Measurements from ENCODE around the gene AMPH.
A peak's percentile ranks its signal among the peaks of the same experiment; 100 is the strongest.
"Not testable (repeated sequence)": the region's sequence is repeated elsewhere in the genome, so short reads cannot be mapped to it uniquely, and the experiment has no call there.

Gene AMPH

DNA sequence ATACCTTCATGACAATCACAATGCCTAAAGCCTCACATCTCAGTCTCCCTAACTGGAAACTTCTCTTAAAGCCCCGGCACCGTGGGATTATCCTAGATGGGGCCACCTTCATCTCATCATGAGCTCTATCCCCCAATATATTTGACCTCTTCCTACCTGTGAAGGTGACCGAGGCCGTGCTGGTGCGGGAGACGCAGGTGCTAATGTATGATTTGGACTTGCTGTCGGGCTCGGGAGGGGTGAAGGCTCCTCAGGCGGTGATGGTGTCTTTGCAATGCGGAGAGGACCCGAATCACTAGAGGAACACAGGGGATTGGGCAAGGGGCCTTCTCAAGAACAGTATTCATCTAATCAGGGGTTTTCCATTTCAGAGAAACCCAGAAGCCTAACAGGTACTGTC is 168.4 kb downstream of the AMPH start:
- no peak for DNase-seq (ENCODE audit: low spot score)

DNA sequence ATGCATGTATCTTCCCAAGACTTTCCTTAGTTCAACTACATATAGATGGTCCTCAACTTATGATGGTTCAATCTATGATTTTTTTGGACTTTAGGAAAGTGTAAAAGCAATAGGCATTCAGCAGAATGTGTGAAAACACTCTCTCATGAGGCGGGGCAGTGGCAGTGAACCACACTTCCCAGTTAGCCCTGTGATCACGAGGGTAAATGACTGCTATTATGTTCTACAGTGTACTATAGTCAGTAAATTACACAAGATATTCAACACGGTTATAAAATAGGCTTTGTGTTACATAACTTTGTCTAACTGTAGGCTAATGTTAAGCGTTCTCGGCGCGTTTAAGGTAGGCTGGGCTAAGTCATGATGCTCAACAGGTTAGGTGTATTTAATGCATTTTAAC is 169.3 kb downstream of the AMPH start:
- no peak for DNase-seq (ENCODE audit: low spot score)

DNA sequence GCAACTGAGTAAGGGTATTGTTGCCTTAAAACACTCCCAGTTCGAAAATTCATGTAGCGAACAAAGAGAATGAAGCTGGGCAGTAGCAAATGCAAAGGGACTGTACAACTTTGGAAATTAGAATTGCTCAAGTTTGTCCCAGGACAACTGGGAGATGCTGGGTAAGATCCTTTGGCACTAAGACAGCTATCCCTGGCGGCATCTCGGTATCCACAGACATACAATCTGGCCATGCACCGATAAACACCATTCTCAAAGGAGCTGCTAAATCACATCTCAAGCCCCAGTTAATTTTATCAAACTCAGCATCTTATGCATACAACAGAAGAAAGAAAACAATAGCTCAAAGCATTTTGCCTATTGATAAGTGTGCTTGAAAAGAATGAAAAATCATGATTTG is 177.3 kb downstream of the AMPH start:
- DNase-seq (ENCODE audit: low spot score), result no peak

DNA sequence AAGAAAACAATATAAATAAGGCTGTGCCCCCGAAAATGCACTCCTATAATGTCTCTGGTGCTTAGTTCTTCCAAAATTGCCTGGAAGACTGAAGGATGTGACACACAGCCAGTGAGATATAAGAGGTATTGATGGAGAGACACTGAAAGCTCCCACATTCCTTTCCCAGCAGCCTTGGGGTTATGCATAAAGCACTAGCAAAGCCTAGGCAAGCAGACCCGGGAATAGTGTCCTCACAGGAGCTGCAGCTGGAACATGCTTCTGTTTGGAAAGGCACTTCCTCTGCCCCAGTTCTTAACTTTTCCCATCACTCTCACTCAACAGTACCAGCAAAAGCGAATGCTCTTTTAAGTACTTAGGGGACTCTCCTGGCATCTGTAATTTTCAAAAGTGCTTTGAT is 178.0 kb downstream of the AMPH start:
- no peak for DNase-seq (ENCODE audit: low spot score)

DNA sequence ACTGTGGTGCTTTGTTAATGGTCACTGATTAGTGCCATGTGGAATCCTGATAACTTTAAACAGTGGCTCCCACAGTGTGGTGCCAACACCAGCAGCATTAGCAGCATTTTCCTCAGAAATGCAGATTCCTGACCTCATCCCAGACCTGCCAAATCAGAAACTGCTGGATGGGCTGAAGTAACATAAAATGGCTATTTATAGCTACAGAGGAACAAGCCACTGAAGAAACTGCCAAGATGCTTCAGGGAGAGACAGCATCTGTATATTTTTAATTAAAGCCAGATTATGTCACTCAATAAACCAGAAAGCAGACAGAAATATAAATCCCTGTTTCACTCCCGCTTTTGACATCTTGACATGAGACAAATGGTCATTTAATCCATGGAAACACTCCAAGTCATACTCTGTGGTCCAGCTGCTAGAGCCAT is 178.5 kb downstream of the AMPH start:
- no peak for DNase-seq (ENCODE audit: low spot score)

DNA sequence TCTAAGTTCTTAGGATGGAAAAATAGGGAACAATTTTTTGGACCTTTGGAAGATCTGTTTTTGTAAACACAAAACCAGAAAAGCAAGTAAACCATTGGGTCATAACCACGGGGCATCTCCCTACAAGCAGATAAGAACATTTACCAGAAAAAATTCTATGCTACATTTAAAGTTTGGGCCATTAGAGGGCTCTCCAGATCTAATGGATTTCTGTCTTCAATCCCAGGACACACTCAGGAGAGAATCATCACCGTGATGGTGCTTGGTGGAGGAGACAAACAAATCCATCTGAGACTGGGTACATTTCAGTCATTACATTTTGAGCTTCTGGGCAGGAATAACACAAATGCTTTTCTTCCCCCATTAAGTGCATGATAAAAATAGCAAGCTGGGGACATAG is 179.3 kb downstream of the AMPH start:
- no peak for DNase-seq (ENCODE audit: low spot score)

DNA sequence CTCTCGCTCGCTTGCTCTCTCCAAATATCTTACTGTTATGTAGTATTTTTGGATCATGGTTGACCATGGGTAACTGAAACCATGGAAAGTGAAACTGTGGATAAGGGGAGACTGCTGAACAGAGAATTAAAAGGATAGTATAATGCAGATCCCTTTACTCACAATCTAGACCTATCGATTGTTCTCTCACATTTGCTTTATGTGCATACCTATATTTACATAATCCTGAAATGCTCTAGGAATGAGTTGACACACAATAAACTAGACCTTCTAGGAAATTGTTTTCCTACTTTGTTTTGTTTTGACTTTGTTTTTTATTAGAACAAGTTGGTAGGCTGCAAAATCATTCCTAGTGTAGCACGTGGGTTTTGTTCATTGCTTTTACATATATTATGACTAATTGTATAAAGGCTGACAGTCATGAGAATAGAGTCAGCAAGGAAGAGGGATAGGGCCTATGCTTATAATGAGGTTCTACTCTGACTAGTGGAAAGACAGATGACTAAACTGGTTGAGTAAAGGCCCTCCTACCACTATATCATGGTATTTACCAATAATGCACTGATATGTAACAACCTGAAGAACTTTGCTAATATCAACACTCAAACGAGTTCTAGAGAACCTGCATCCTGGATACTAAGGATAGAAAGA is 182.5 kb downstream of the AMPH start:
- DNase-seq (ENCODE audit: low spot score), result no peak

DNA sequence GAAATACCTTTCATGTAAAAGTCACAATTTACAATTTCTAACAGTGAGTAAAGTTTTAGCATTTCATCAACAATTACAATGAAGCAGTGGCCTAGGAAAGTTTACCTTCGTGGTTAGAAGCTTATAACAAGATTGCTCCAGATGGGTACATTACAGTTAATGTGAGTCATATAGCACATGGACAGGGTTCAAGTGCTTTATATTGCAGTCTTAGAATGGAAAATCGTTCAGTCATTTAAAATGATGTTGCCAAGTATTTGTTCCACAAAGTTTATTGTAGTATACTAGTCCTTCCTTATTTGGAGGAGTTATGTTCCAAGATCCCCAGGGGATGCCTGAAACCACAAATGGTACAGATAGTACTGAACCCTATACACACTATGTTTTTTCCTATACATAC is 183.1 kb downstream of the AMPH start:
- no peak for DNase-seq (ENCODE audit: low spot score)

DNA sequence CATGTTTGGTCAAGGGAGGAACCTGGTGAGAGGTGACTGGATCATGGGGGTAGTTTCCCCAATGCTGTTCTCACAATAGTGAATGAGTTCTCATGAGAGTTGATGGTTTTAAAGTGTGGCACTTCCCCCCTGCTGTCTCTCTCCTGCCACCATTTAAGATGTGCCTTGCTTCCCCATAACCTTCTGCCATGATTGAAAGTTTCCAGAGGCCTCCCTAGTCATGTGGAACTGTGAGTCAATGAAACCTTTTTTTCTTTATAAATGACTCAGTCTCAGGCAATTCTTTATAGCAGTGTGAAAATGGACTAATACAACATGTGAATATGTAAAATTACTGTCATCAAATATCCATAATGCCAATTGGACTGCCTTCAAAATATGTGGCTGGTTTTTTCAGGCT is 192.2 kb downstream of the AMPH start:
- DNase-seq (ENCODE audit: low spot score), result no peak

DNA sequence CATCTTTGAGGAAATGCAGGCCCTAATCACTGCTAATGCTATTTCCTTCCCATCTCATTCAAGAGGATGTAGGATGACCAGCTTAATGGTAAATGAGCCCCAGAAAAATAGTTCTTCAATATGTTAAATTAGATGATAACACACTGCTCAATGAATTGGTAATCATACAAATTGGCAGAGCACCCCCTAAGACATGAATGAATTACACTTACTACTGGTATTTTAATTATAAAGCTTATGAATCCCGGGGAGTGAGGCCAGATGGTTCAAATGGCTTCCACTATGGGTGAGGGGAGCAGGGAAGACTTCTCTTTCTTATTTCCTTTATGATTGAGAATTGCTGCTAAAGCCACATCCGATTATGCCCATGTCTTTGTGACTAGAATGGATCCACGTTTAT is 198.5 kb downstream of the AMPH start:
- DNase-seq (ENCODE audit: low spot score), result no peak

DNA sequence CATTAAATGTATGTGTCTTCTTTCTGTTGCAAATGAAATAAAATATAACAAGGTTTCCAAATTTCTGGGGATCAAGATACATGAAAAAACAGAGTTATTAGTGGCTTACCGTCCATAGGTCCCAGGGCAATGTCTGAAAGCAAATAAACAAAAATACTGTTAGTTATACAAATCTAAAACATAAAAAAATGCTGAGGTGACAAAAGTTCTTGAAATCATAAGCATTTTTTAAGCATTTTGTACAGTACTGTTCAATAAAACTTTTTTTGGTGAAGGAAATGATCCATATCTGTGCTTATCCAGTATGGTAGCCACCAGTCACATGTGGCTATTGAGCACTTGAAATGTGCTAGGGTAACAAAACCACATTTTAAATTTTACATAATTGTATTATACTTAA is 199.1 kb downstream of the AMPH start:
- no peak for DNase-seq (ENCODE audit: low spot score)

DNA sequence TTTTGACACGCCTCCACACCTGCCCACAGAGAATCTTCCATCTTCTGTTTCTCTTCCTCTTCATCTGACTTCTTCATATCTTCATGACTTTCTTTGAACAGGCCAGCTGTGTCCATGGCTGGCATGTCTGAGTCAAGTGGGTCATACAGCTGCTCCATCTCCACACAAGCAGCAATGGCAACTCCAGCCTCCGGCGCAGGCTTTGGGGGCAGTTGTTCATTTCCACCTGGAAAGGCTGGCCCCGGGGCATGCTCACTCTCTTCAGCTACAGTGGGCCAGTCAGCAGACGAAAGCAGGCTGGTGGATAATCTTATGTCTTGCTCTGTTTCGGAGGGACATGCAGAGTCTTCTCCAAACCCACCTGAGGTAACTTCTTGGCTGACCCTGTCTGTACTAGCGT is 202.1 kb downstream of the AMPH start:
- DNase-seq (ENCODE audit: low spot score), result no peak

DNA sequence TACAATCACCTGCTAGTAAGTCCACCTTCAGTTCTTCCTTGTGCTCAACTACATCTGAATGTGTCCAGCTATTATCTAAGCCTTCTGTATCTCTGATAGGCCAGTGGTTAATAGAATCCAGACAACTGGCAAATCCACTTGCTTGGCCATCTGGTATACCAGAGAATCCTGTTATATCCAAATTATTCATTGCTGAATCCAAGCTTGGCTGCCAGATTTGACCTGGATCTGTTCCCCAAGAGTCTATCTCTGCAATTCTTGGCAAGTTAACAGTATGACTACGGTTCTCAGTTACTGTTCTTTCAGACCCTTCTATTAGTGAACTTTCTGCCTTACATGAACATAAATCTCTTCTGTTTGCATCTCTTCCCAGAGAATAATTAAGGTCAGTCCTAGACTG is 203.1 kb downstream of the AMPH start:
- DNase-seq (ENCODE audit: low spot score), result no peak

DNA sequence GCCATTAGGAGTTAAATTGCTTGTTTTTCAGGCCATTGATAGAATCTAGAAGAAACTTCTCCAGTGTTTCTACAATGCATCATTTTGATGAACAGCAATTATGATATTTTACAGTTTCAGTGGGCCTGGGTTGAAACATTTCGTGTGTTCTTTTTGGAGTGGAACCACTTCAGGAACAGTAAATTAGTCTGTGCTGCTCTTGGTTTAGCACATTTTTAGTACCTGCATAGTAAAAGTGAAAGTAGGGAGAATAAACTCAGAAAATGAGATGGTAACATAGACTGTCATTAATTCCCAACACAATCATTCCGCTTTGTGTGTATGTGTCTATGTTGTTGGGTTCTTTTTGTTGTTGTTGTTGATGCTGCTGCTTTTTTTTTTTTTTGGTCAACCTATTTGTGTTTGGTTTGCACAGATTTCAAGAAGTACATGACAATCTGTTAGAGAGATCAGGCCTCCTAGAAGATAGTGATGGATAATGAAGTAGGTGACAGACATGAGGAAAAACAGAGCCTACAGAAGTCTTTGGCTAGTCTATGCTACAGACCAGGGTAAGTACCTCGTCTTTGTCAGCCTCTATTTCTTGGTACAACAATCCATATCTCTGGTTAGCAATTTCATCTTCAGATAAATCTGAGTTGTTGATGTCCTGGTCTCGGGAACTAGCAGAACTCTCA is 203.8 kb downstream of the AMPH start:
- DNase-seq (ENCODE audit: low spot score), result no peak

DNA sequence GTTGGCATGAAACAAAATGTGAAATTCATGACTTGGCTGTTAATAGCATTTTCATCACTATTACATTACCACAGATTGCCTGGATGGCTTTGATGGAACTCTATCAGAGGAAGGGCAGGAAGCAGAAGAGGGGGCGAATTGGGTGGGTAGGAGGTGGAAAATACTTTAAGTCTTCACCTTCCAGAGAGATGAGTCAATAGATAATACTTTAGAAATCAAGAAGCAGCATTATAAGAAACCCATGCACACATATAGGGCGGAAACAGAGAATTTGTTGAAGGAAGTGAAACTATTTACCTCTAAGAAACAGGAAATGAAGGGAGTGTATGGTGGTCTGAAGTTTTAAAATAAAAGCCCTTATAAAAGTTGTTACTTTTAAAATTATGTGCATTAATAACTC is 205.7 kb downstream of the AMPH start:
- DNase-seq (ENCODE audit: low spot score), result no peak

DNA sequence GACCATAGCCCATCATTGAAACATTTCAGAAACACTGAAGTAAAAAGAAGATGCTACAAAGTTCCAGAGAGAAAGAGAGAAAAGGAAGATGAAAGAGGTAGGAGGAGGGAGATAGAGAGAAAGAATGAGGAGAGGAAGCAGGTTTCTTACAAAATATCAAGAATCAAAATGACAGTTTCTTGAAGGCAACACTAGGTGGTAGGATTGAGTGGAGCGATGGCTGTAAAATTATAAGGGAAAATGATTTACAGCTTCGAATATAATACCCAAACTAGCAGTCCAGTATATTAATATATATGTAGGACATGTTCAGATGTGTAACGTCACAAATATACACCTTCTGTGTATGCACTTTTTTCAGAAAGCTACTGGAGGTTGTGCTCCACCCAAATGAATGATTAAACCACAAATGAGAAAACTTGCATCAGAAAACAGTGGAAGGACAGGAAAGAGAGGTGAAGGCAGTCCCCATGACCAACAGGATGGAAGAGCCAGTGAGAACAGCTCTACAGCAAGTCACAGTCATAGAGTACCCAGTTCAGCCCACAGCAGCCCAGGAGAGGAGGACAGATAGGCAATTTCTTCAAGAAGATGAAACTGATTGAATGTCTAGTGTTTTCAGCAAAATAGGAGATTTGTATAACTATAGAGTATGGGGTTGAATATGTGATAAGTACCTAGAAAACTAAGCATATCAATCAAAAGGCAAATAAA is 206.3 kb downstream of the AMPH start:
- no peak for DNase-seq (ENCODE audit: low spot score)

DNA sequence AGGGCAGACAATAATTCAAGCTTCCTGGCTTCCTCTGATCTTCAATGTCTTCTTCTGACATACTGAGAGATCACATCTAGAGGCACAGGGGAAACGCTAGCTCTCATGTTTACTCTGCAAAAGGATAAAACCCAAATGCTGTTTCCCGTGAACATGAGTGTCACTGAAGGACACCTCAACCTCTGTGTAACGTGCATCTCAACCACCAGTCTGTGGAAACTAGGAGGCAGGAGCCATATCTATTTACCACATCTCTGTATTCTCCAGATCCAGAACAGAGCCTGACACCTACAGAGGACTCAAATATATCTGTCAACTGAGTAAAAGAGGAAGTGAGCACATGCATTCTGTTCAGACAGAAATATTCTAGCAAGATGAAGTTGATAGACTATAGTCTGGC is 217.4 kb downstream of the AMPH start:
- DNase-seq (ENCODE audit: low spot score), result no peak

DNA sequence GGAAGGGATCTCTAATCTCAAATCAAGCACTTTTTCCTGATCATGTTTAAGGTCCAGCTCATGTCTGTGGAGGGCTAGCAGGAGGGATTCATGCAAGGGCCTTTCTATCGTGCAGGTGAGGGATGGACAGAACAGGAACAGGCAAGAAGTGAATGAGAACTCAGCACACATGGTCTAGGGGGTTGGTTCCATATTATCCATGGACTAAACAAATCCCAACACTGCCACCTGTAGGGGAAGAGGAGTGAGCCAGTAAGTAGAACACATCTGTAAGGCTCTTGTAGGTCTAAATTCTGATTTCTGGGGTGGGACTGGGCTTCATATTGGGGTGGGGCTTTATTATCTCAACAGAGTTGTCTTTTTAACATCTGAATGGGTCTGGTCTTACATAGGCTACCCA is 219.8 kb downstream of the AMPH start:
- DNase-seq (ENCODE audit: low spot score), result no peak

DNA sequence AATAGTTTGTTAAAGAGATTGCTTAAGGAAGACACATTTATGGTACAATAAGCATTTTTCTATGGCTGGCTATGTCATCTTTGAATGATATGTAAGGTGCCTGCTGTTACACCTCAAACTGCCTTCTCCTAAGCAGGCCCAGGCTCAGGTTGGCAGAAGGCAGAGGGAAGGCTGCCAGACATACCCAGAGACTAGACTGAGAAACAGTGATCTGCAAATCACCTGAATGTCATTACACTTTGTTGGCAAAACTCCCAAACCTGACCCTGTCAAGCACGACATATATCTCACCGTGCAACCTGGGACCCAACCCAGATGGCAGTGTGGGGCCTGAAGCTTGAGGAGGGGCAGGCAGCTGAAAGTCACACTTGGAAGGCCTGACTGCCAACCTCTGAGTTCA is 221.1 kb downstream of the AMPH start:
- no peak for DNase-seq (ENCODE audit: low spot score)

DNA sequence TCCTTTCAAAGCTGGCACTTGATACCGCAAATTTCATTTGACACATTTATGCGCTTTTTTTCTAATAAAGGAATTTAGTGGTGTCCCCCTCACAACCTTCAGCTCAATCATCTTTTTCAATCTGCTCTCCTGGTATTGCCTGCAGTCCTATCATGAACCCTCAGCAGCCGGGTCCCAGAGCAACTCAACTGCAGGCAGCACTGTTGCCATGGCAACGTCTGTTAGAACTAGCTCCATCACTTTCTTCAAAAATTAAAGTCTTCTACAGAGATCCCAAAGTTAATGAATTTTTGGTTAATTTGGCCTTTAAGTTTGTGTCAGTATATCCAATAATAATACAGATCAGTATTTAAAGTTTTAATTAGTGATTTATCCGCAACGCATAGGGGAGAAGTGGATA is 221.6 kb downstream of the AMPH start:
- no peak for DNase-seq (ENCODE audit: low spot score)

DNA sequence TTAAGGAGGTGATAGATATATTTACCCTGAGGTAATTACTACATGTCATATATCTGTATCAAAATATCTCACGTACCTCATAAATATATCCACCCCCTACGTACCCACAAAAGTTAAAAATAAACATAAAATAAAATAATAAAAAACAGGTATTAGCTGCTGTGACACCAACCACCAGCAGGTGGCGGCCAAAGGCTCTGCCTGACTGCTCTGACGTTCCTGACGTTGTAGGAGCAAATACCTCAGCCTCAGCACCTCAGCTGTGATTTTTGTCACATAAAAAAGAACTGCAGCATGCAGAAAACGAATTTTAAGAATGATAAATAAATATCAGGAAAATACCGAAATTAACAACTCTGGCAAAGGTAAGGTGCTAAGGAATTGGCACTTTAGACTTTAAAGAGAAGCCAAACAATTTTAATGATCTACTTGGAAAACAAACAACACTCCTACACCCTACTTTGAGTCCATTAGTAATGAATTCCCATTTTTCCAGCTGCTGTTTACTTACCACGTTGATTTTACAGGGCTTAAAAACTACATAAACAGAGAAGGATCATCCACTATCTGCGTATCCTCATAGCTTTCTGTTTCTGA is 232.3 kb downstream of the AMPH start:
- DNase-seq (ENCODE audit: low spot score), result peak; percentile 50

DNA sequence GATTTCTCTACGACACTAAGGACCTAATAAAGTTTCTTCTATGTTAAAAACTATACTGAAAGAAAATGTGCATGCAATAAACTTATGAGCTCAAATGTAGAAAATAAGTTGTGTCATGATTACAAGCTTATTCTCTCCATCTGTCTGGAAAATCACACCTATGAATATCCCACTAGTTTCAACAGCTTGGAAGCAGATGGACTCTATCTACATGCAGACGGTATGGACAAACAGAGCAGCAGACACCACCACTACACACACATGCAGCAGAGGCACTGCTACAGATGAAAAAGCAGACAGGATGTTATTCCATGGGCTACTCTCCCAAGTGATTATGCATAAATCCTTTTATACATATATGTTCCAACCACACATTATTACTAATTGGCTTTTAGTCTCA is 234.3 kb downstream of the AMPH start:
- no peak for DNase-seq (ENCODE audit: low spot score)

DNA sequence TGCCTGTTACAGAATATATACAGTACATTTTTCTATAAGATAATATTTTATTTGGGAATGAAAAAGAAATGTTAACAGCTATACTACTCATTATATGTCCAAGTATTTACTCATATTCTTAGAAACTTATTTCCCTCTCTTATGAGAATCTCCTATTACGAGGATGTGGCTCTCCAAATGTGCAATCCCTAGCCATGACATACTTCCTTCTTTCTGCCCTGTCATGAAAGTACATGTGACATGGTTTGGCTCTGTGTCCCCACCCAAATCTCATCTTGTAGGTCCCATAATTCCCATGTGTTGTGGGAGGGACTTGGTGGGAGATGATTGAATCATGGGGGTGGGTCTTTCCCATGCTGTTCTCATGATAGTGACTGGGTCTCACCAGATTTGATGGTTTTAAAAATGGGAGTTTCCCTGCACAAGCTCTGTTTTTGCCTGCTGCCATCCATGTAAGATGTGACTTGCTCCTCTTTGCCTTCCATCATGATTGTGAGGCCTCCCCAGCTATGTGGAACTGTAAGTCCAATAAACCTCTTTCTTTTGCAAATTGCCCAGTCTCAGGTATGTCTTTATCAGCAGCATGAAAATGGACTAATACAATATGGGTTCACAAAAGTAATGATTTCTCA is 235.1 kb downstream of the AMPH start:
- not testable (repeated sequence) for DNase-seq (ENCODE audit: low spot score)

Measured in CD4-positive, alpha-beta T cell treated with Interleukin-15 for 4 hours (primary cell).